K562 (cell line): ENCODE measurements around the gene LIG3. TPM values are rescaled to one million over a fixed set of nuclear protein-coding genes. Genes with fewer than 3 reads are reported as not detected.

Experiments used
- ATAC-seq: fragments of 200-7000 bp; cut with Tn5 transposase; 3 replicates; pipeline ENCODE4 v1.9.1; 2020; ENCODE audit warnings: moderate library complexity
- BruUV-seq: library from RNA; stranded (reverse); fragments of 400-500 nt; replicated peaks from 2 replicates; lab custom pipeline; 2021; lab: Mats Ljungman, UMichigan
- CTCF ChIA-PET: fragments of 300-600 bp; formaldehyde crosslinking; extraction: SDS; loops from one replicate; lab custom pipeline; 2021; ENCODE audit warnings: low intra/inter-chr PET ratio; lab: Yijun Ruan, JAX
- POLR2A ChIA-PET: fragments of 300-600, 350-650 bp; sonication (Branson Sonifier 250); formaldehyde crosslinking; extraction: SDS; loops from one replicate; lab custom pipeline; 2021; ENCODE audit warnings: antibody characterized with exemption, inconsistent platforms; lab: Yijun Ruan, JAX
- DNase-seq, 4 experiments: peaks; one replicate each; pipeline versions ENCODE4 v3.0.0 to v3.0.0-alpha.2; 2011 to 2018; ENCODE audit warnings: low spot score in 3 of 4, mixed read lengths in 3 of 4; ENCODE audit errors: extremely low read depth in 1 of 4
- FAIRE-seq: peaks from 2 replicates; lab custom pipeline; 2011; peaks lifted over from hg19 to GRCh38; lab: Jason Lieb, UNC
- H2AFZ ChIP-seq: 2 replicates; pipeline ENCODE4 v1.6.0; 2011; ENCODE audit warnings: low read depth, low read length, control low read depth, inconsistent platforms
- H3K27ac ChIP-seq: fragments of 200-600 bp; 3 replicates; pipeline ENCODE4 v1.8.0; 2011; ENCODE audit warnings: low read depth, mild to moderate bottlenecking, control low read depth, inconsistent platforms, low read length, moderate library complexity, mixed read lengths; ENCODE audit errors: extremely low read depth
- H3K27me3 ChIP-seq, 2 experiments: fragments of 300-600 bp in 1 of 2; 2 replicates in 1 of 2; 3 replicates in 1 of 2; pipeline versions ENCODE4 v1.6.0 to v1.8.0; 2011; ENCODE audit warnings: inconsistent platforms in 2 of 2, low read length in 2 of 2, mild to moderate bottlenecking in 1 of 2, mixed read lengths in 1 of 2, moderate library complexity in 1 of 2; ENCODE audit not compliant: control insufficient read depth in 2 of 2, insufficient read depth in 2 of 2
- H3K36me3 ChIP-seq: fragments of 300-600 bp; 3 replicates; pipeline ENCODE4 v1.8.0; 2011; ENCODE audit warnings: mild to moderate bottlenecking, low read length, inconsistent platforms; ENCODE audit not compliant: control insufficient read depth, insufficient read depth
- H3K4me1 ChIP-seq, 2 experiments: fragments of 200-600 bp in 1 of 2; replicated peaks in 1 of 2; 2 replicates in 1 of 2; 3 replicates in 1 of 2; pipeline versions ENCODE4 v1.5.1 to v1.8.0; 2011; ENCODE audit warnings: inconsistent platforms in 2 of 2, low read length in 2 of 2, mild to moderate bottlenecking in 1 of 2, mixed read lengths in 1 of 2, moderate library complexity in 1 of 2; ENCODE audit not compliant: control insufficient read depth in 2 of 2, insufficient read depth in 2 of 2
- H3K4me2 ChIP-seq: 2 replicates; pipeline ENCODE4 v1.6.1; 2011; ENCODE audit warnings: low read length, control low read depth, inconsistent platforms, mixed read lengths; ENCODE audit not compliant: insufficient read depth
- H3K4me3 ChIP-seq: fragments of 200-600 bp; sonication (generic), shearing (Covaris generic); 2 replicates; pipeline ENCODE4 v1.5.1; 2016; ENCODE audit warnings: control low read depth, inconsistent platforms
- H3K79me2 ChIP-seq: fragments of 200-600 bp; 3 replicates; pipeline ENCODE4 v1.8.0; 2011; ENCODE audit warnings: low read length, inconsistent platforms; ENCODE audit not compliant: control insufficient read depth, insufficient read depth
- H3K9ac ChIP-seq, 2 experiments: 2 replicates each; pipeline versions ENCODE4 v1.6.0 to v1.6.1; 2011; ENCODE audit warnings: low read depth in 2 of 2, low read length in 2 of 2, control low read depth in 1 of 2, inconsistent platforms in 1 of 2, mild to moderate bottlenecking in 1 of 2, mixed read lengths in 1 of 2; ENCODE audit not compliant: insufficient read depth in 1 of 2
- H3K9me1 ChIP-seq: one replicate; pipeline ENCODE4 v1.6.0; 2011; ENCODE audit warnings: inconsistent platforms, mild to moderate bottlenecking, low read length, moderate library complexity; ENCODE audit not compliant: control insufficient read depth, insufficient read depth
- H3K9me3 ChIP-seq: replicated peaks from 2 replicates; pipeline ENCODE4 v1.5.1; 2011; ENCODE audit warnings: low read depth, low read length, inconsistent platforms; ENCODE audit not compliant: control insufficient read depth, insufficient read depth
- H4K20me1 ChIP-seq: replicated peaks from 2 replicates; pipeline ENCODE4 v1.6.1; 2011; ENCODE audit warnings: low read length, inconsistent platforms, mixed read lengths; ENCODE audit not compliant: control insufficient read depth, insufficient read depth
- BMI1 ChIP-seq: fragments of 150-350 bp; IDR thresholded peaks from 2 replicates; pipeline ENCODE4 v1.6.1; 2014; ENCODE audit warnings: low read length
- CC2D1A ChIP-seq: fragments of 450-650 bp; IDR thresholded peaks from 2 replicates; pipeline ENCODE4 v1.6.1; 2017; ENCODE audit warnings: mild to moderate bottlenecking
- COPS2 ChIP-seq: fragments of 450-650 bp; conservative IDR thresholded peaks from 2 replicates; pipeline ENCODE4 v1.6.1; 2016; ENCODE audit warnings: mild to moderate bottlenecking, moderate library complexity
- ETV5 ChIP-seq: sonication (generic); formaldehyde crosslinking; IDR thresholded peaks from 2 replicates; pipeline ENCODE4 v1.4.0; 2020; ENCODE audit warnings: low read depth, mild to moderate bottlenecking, missing genetic modification reagents
- HOMEZ ChIP-seq: fragments of 250-450 bp; sonication (Bioruptor Pico); IDR thresholded peaks from 2 replicates; pipeline ENCODE4 v1.4.0; 2020; ENCODE audit warnings: mild to moderate bottlenecking, moderate library complexity
- LEF1 ChIP-seq: fragments of 450-650 bp; IDR thresholded peaks from 2 replicates; pipeline ENCODE4 v1.6.1; 2016; ENCODE audit warnings: mild to moderate bottlenecking
- NEUROD1 ChIP-seq: fragments of 150-350 bp; IDR thresholded peaks from 2 replicates; pipeline ENCODE4 v1.6.1; 2014; ENCODE audit warnings: borderline replicate concordance, low read length, low read depth; ENCODE audit not compliant: partially characterized antibody
- RBM39 ChIP-seq: fragments of 200-400 bp; formaldehyde crosslinking; optimal IDR thresholded peaks from 2 replicates; pipeline ENCODE3; 2018; ENCODE audit warnings: low read depth, low read length
- SMARCA5 ChIP-seq: fragments of 450-650 bp; IDR thresholded peaks from 2 replicates; pipeline ENCODE4 v1.6.1; 2016
- ZBTB43 ChIP-seq: sonication (generic); formaldehyde crosslinking; IDR thresholded peaks from 2 replicates; pipeline ENCODE4 v1.8.0; 2023; ENCODE audit warnings: mild to moderate bottlenecking, missing genetic modification reagents
- ZNF277 ChIP-seq: fragments of 250-450 bp; sonication (Bioruptor Pico); IDR thresholded peaks from 2 replicates; pipeline ENCODE4 v1.8.0; 2022; ENCODE audit warnings: inconsistent platforms, mild to moderate bottlenecking, moderate library complexity, borderline replicate concordance
- ZNF324 ChIP-seq: fragments of 250-450 bp; sonication (Bioruptor Pico); IDR thresholded peaks from 2 replicates; pipeline ENCODE4 v1.4.0; 2020; ENCODE audit warnings: mild to moderate bottlenecking
- WGBS: fragments of 100-300 bp; shearing (Covaris generic); methylation state at CpG from one replicate; pipeline ENCODE4 v1.1.6; 2016; ENCODE audit warnings: low coverage, mixed read lengths; ENCODE audit not compliant: insufficient coverage; ENCODE audit errors: missing lambda C conversion rate; 5-methylcytosine and 5-hydroxymethylcytosine counted together
- in situ Hi-C: fragments of 300-500 bp; cut with MboI; formaldehyde crosslinking; loops from 4 replicates; pipeline ENCODE4 v1.15.0; 2018; ENCODE audit warnings: inconsistent platforms, mixed read lengths
- intact Hi-C: fragments of 100-400 bp; cut with micrococcal nuclease; formaldehyde crosslinking; loops from 2 replicates; pipeline ENCODE4 v1.14.2; 2022
- polyA plus RNA-seq, 8 experiments: library from polyadenylated mRNA; depleted of rRNA in 4 of 8; stranded (reverse) in 5 of 8; unstranded in 3 of 8; fragments of >200 nt; fragmentation: Nextera tagmentation in 2 of 8; fragmentation: Illumina TruSeq in 1 of 8; extraction: Ambion mirVana in 2 of 8; extraction: Trizol in 1 of 8; gene quantifications; 2 replicates each; pipeline versions ENCODE4 v1.2.1 to v1.2.3, GENCODE V29; 2011 to 2014; ENCODE audit warnings: inconsistent platforms in 1 of 8, missing spikeins in 1 of 8
- total RNA-seq, 7 experiments: library from RNA; depleted of rRNA in 6 of 7; stranded (reverse); fragments of >200 nt in 6 of 7; fragmentation: Illumina TruSeq in 2 of 7; extraction: Trizol in 2 of 7; gene quantifications; 2 replicates each; pipeline versions ENCODE4 v1.2.1 to v1.2.3, GENCODE V29; 2011 to 2021; ENCODE audit warnings: low replicate concordance in 1 of 7
- TF ChIP-seq, protein P1 (sequence below), 3 experiments: IDR thresholded peaks in 2 of 3; conservative IDR thresholded peaks in 1 of 3; 2 replicates each; pipeline ENCODE4 v1.5.1; 2011 to 2012; ENCODE audit warnings: low read length in 3 of 3, mild to moderate bottlenecking in 3 of 3, control low read depth in 2 of 3, improper control_type of control experiment in 1 of 3, inconsistent platforms in 1 of 3, low read depth in 1 of 3, mixed read lengths in 1 of 3, moderate library complexity in 1 of 3; ENCODE audit not compliant: insufficient read depth in 2 of 3
- TF ChIP-seq, protein P2 (sequence below): fragments of 450-650 bp; IDR thresholded peaks from 2 replicates; pipeline ENCODE4 v1.7.0; 2016; ENCODE audit warnings: borderline replicate concordance
- TF ChIP-seq, protein P3 (sequence below): fragments of 250-450 bp; sonication (Bioruptor Pico); IDR thresholded peaks from 2 replicates; pipeline ENCODE4 v1.5.0; 2021

Gene LIG3
- total and polyA plus RNA-seq, 9 of the 15 experiments (the other 6 are each of a cell fraction or from before 2014, with no cell fraction given), result 7.6 to 75.0 (median 43.0) TPM

GRCh38 chr17:35030780-35031179, 50.5 kb downstream of the LIG3 start:
- H3K9me3 ChIP-seq, result no peaks in the 10 kb centered on the region
- no peak for FAIRE-seq
- TF ChIP-seq ZBTB43 (CRISPR knock-in tag) (no peak), BMI1 (no peak), CC2D1A (no peak), ZNF277 (no peak), HOMEZ (CRISPR knock-in tag) (no peak), LEF1 (no peak), RBM39 (no peak), COPS2 (no peak), NEUROD1 (no peak), ZNF324 (no peak), ETV5 (CRISPR knock-in tag) (no peak), SMARCA5 (no peak)
- TF ChIP-seq, protein P1, sequence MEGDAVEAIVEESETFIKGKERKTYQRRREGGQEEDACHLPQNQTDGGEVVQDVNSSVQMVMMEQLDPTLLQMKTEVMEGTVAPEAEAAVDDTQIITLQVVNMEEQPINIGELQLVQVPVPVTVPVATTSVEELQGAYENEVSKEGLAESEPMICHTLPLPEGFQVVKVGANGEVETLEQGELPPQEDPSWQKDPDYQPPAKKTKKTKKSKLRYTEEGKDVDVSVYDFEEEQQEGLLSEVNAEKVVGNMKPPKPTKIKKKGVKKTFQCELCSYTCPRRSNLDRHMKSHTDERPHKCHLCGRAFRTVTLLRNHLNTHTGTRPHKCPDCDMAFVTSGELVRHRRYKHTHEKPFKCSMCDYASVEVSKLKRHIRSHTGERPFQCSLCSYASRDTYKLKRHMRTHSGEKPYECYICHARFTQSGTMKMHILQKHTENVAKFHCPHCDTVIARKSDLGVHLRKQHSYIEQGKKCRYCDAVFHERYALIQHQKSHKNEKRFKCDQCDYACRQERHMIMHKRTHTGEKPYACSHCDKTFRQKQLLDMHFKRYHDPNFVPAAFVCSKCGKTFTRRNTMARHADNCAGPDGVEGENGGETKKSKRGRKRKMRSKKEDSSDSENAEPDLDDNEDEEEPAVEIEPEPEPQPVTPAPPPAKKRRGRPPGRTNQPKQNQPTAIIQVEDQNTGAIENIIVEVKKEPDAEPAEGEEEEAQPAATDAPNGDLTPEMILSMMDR (IDR thresholded peaks at IDR 0.05 in 2 of 3, conservative IDR thresholded peaks at IDR 0.05 in 1 of 3; ENCODE audit: insufficient read depth in 2 of 3, low read depth in 1 of 3, low read length in 3 of 3), result no peak
- TF ChIP-seq, protein P2, sequence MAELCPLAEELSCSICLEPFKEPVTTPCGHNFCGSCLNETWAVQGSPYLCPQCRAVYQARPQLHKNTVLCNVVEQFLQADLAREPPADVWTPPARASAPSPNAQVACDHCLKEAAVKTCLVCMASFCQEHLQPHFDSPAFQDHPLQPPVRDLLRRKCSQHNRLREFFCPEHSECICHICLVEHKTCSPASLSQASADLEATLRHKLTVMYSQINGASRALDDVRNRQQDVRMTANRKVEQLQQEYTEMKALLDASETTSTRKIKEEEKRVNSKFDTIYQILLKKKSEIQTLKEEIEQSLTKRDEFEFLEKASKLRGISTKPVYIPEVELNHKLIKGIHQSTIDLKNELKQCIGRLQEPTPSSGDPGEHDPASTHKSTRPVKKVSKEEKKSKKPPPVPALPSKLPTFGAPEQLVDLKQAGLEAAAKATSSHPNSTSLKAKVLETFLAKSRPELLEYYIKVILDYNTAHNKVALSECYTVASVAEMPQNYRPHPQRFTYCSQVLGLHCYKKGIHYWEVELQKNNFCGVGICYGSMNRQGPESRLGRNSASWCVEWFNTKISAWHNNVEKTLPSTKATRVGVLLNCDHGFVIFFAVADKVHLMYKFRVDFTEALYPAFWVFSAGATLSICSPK, result no peak
- TF ChIP-seq, protein P3, sequence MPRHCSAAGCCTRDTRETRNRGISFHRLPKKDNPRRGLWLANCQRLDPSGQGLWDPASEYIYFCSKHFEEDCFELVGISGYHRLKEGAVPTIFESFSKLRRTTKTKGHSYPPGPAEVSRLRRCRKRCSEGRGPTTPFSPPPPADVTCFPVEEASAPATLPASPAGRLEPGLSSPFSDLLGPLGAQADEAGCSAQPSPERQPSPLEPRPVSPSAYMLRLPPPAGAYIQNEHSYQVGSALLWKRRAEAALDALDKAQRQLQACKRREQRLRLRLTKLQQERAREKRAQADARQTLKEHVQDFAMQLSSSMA (CRISPR knock-in tag), result no peak
- TF ChIP-seq, all 486 proteins: peak for 0
- DNase-seq (no peak), ATAC-seq (no peak)
- Histone ChIP-seq H3K79me2 (no peaks in the 10 kb centered on the region), H3K27ac (no peak overlapping the region), H3K36me3 (0 out of 3 replicates have a peak, but pooled peaks cover 4% of the 10 kb centered on the region), H3K4me1 (peaks cover 0 to 6% of the 10 kb centered on the region in 2 experiments; a peak in 1 of 5 replicates), H3K4me3 (no peak overlapping the region), H3K9me1 (no peaks in the 10 kb centered on the region), H3K27me3 (no peaks in the 10 kb centered on the region), H4K20me1 (no peaks in the 10 kb centered on the region), H2AFZ (no peak overlapping the region), H3K9ac (no peak overlapping the region), H3K4me2 (no peak overlapping the region)
- in situ Hi-C loops, result no loop called here
- 73% methylated on average over 1 of the region's 1 CpG for WGBS
- ChIA-PET CTCF (no interaction called here), POLR2A (no interaction called here)
- intact Hi-C loops, result no loop called here
- BruUV-seq, result no TSS peak
